GM12878 (cell line): ENCODE measurements around the gene ZNF462. TPM values are rescaled to one million over a fixed set of nuclear protein-coding genes. Genes with fewer than 3 reads are reported as not detected.

Source experiments
- ATAC-seq: fragments of 200-7000 bp; cut with Tn5 transposase; 3 replicates; pipeline ENCODE4 v1.9.1; 2020; ENCODE audit warnings: mild to moderate bottlenecking, moderate library complexity
- BruUV-seq: library from RNA; stranded (reverse); fragments of 400-500 nt; replicated peaks from 2 replicates; lab custom pipeline; 2021; lab: Mats Ljungman, UMichigan
- CTCF ChIA-PET: fragments of 300-600 bp; sonication (Branson Sonifier 250); formaldehyde crosslinking; extraction: SDS; loops from one replicate; lab custom pipeline; 2021; ENCODE audit warnings: inconsistent platforms; lab: Yijun Ruan, JAX
- POLR2A ChIA-PET: fragments of 350-600 bp; formaldehyde crosslinking; extraction: SDS; loops from one replicate; lab custom pipeline; 2021; ENCODE audit warnings: inconsistent platforms; lab: Charles Lee
- RAD21 ChIA-PET: fragments of 300-600 bp; sonication (Branson Sonifier 250); formaldehyde crosslinking; loops from one replicate; lab custom pipeline; 2023; ENCODE audit warnings: antibody characterized with exemption; ENCODE audit not compliant: unreplicated experiment; lab: Charles Lee
- SMC1A ChIA-PET: fragments of 300-600 bp; sonication (Branson Sonifier 250); formaldehyde crosslinking; loops from one replicate; lab custom pipeline; 2023; ENCODE audit not compliant: unreplicated experiment, uncharacterized antibody; lab: Charles Lee
- DNase-seq: peaks from one replicate; pipeline ENCODE4 v3.0.0-alpha.2; 2011; ENCODE audit warnings: low read depth, low spot score
- FAIRE-seq: peaks from 3 replicates; lab custom pipeline; 2011; peaks lifted over from hg19 to GRCh38; lab: Jason Lieb, UNC
- H2AFZ ChIP-seq: 2 replicates; pipeline ENCODE4 v1.6.0; 2011; ENCODE audit warnings: low read depth, low read length, control low read depth; ENCODE audit not compliant: control insufficient read depth
- H3K27ac ChIP-seq: 2 replicates; pipeline ENCODE4 v1.5.1; 2011; ENCODE audit warnings: control low read depth; ENCODE audit not compliant: control insufficient read depth, insufficient read depth
- H3K27me3 ChIP-seq, 2 experiments: replicated peaks in 1 of 2; 2 replicates each; pipeline versions ENCODE4 v1.6.0 to v1.6.1; 2011; ENCODE audit warnings: low read length in 1 of 2; ENCODE audit not compliant: control insufficient read depth in 2 of 2, insufficient read depth in 2 of 2
- H3K36me3 ChIP-seq, 2 experiments: 2 replicates each; pipeline ENCODE4 v1.5.1; 2011; ENCODE audit warnings: low read length in 1 of 2; ENCODE audit not compliant: control insufficient read depth in 2 of 2, insufficient read depth in 2 of 2
- H3K4me1 ChIP-seq: 2 replicates; pipeline ENCODE4 v1.6.1; 2011; ENCODE audit warnings: mild to moderate bottlenecking, low read length, moderate library complexity, mixed read lengths; ENCODE audit not compliant: control insufficient read depth, insufficient read depth
- H3K4me2 ChIP-seq: 2 replicates; pipeline ENCODE4 v1.6.0; 2011; ENCODE audit warnings: control low read depth; ENCODE audit not compliant: control insufficient read depth, insufficient read depth
- H3K4me3 ChIP-seq: fragments of 200-600 bp; sonication (generic); 2 replicates; pipeline ENCODE4 v1.5.1; 2016
- H3K79me2 ChIP-seq: 2 replicates; pipeline ENCODE4 v1.6.0; 2011; ENCODE audit warnings: low read length; ENCODE audit not compliant: control insufficient read depth, insufficient read depth
- H3K9ac ChIP-seq: 2 replicates; pipeline ENCODE4 v1.8.0; 2011; ENCODE audit warnings: low read length, control low read depth, mixed read lengths; ENCODE audit not compliant: control insufficient read depth, insufficient read depth
- H3K9me3 ChIP-seq: replicated peaks from 3 replicates; pipeline ENCODE4 v1.5.1; 2011; ENCODE audit warnings: mild to moderate bottlenecking, low read length; ENCODE audit not compliant: control insufficient read depth, insufficient read depth
- H4K20me1 ChIP-seq: 2 replicates; pipeline ENCODE4 v1.6.0; 2011; ENCODE audit not compliant: control insufficient read depth, insufficient read depth
- IKZF2 ChIP-seq, 2 experiments: fragments of 450-650 bp; IDR thresholded peaks; 2 replicates each; pipeline ENCODE4 v1.6.1; 2017; ENCODE audit warnings: mild to moderate bottlenecking in 2 of 2, moderate library complexity in 2 of 2
- KDM1A ChIP-seq: fragments of 200-600 bp; sonication (generic); IDR thresholded peaks from 2 replicates; pipeline ENCODE4 v1.6.1; 2016; ENCODE audit warnings: borderline replicate concordance
- LARP7 ChIP-seq: fragments of 450-650 bp; IDR thresholded peaks from 2 replicates; pipeline ENCODE4 v1.6.1; 2017; ENCODE audit warnings: mild to moderate bottlenecking
- NRF1 ChIP-seq: conservative IDR thresholded peaks from 2 replicates; pipeline ENCODE4 v1.6.1; 2011; ENCODE audit warnings: mild to moderate bottlenecking, low read depth, low read length, improper control_type of control experiment
- TCF7 ChIP-seq: IDR thresholded peaks from 2 replicates; pipeline ENCODE4 v1.6.1; 2014; ENCODE audit warnings: antibody characterized with exemption, borderline replicate concordance
- YBX1 ChIP-seq: fragments of 450-650 bp; IDR thresholded peaks from 2 replicates; pipeline ENCODE4 v1.6.1; 2016; ENCODE audit warnings: antibody characterized with exemption
- in situ Hi-C: fragments of 300-500 bp; cut with MboI; formaldehyde crosslinking; loops from 9 replicates; pipeline ENCODE4 v1.14.3; 2018; ENCODE audit warnings: mixed read lengths
- intact Hi-C: fragments of 100-400 bp; cut with micrococcal nuclease; formaldehyde crosslinking; loops from one replicate; pipeline ENCODE4 v1.14.2; 2022; ENCODE audit not compliant: unreplicated experiment
- polyA plus RNA-seq, 11 experiments: library from polyadenylated mRNA; depleted of rRNA in 4 of 11; unstranded in 6 of 11; stranded (reverse) in 5 of 11; fragments of >200 nt; fragmentation: Nextera tagmentation in 4 of 11; fragmentation: Illumina TruSeq in 1 of 11; extraction: Ambion mirVana in 4 of 11; extraction: Trizol in 1 of 11; gene quantifications; 1 replicate in 1 of 11; 2 replicates in 10 of 11; pipeline versions ENCODE4 v1.2.1 to v1.2.3, GENCODE V29; 2011 to 2016; ENCODE audit warnings: inconsistent platforms in 2 of 11, missing spikeins in 2 of 11, low read depth in 1 of 11
- total RNA-seq, 4 experiments: library from RNA; depleted of rRNA in 3 of 4; stranded (reverse); fragments of >200 nt in 3 of 4; fragmentation: Illumina TruSeq in 1 of 4; extraction: Trizol in 1 of 4; gene quantifications; 2 replicates each; pipeline versions ENCODE4 v1.2.1 to v1.2.3, GENCODE V29; 2013 to 2021
- TF ChIP-seq, protein P1 (sequence below): IDR thresholded peaks from 2 replicates; pipeline ENCODE4 v1.6.1; 2011; ENCODE audit warnings: low read depth, mild to moderate bottlenecking, low read length, moderate library complexity, borderline replicate concordance; ENCODE audit errors: extremely low read depth
- TF ChIP-seq, protein P2 (sequence below): IDR thresholded peaks from 2 replicates; pipeline ENCODE4 v1.6.1; 2011; ENCODE audit warnings: borderline replicate concordance, low read depth, mild to moderate bottlenecking, moderate library complexity, mixed read lengths, low read length; ENCODE audit not compliant: insufficient read depth; ENCODE audit errors: extremely low read length
- TF ChIP-seq, protein P3 (sequence below): fragments of 450-650 bp; IDR thresholded peaks from 2 replicates; pipeline ENCODE4 v1.6.1; 2017; ENCODE audit warnings: mild to moderate bottlenecking, low read depth, inconsistent platforms; ENCODE audit not compliant: poor library complexity, severe bottlenecking
- TF ChIP-seq, protein P4 (sequence below): IDR thresholded peaks from 2 replicates; pipeline ENCODE4 v1.6.1; 2011; ENCODE audit warnings: mild to moderate bottlenecking, low read depth, low read length, moderate library complexity; ENCODE audit not compliant: insufficient replicate concordance
- TF ChIP-seq, protein P5 (sequence below): fragments of 150-350 bp; IDR thresholded peaks from 2 replicates; pipeline ENCODE4 v1.6.1; 2014; ENCODE audit warnings: mild to moderate bottlenecking, low read depth, low read length

Gene ZNF462
- total and polyA plus RNA-seq, 10 of the 15 experiments (the other 5 are each of a cell fraction or from before 2014, with no cell fraction given), result 0.27 to 13.7 (median 0.55) TPM

DNA sequence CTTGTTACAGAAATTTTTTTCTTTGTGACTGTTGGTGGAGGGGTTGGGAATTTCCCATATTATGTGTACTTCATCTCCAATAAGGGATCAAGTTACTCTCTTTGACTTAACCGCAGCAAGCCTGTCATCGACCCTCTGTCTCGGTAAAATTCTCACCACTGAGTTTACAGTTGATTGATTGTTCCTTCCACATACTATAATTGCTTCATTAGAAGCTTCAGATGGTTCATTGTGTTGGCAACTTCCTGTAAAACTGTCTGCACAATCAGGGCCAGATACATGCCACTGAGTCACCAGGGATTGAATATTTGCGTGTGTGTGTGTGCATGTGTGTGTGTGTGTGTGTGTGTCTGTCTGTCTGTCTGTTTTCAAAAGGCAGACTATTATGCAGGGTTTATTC is 176.6 kb downstream of the ZNF462 start (continued):
- TF ChIP-seq, protein P1, sequence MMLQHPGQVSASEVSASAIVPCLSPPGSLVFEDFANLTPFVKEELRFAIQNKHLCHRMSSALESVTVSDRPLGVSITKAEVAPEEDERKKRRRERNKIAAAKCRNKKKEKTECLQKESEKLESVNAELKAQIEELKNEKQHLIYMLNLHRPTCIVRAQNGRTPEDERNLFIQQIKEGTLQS, result no peak
- TF ChIP-seq, protein P2, sequence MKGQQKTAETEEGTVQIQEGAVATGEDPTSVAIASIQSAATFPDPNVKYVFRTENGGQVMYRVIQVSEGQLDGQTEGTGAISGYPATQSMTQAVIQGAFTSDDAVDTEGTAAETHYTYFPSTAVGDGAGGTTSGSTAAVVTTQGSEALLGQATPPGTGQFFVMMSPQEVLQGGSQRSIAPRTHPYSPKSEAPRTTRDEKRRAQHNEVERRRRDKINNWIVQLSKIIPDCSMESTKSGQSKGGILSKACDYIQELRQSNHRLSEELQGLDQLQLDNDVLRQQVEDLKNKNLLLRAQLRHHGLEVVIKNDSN, result no peak
- TF ChIP-seq, protein P3, sequence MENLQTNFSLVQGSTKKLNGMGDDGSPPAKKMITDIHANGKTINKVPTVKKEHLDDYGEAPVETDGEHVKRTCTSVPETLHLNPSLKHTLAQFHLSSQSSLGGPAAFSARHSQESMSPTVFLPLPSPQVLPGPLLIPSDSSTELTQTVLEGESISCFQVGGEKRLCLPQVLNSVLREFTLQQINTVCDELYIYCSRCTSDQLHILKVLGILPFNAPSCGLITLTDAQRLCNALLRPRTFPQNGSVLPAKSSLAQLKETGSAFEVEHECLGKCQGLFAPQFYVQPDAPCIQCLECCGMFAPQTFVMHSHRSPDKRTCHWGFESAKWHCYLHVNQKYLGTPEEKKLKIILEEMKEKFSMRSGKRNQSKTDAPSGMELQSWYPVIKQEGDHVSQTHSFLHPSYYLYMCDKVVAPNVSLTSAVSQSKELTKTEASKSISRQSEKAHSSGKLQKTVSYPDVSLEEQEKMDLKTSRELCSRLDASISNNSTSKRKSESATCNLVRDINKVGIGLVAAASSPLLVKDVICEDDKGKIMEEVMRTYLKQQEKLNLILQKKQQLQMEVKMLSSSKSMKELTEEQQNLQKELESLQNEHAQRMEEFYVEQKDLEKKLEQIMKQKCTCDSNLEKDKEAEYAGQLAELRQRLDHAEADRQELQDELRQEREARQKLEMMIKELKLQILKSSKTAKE, result peak; percentile 57

DNA sequence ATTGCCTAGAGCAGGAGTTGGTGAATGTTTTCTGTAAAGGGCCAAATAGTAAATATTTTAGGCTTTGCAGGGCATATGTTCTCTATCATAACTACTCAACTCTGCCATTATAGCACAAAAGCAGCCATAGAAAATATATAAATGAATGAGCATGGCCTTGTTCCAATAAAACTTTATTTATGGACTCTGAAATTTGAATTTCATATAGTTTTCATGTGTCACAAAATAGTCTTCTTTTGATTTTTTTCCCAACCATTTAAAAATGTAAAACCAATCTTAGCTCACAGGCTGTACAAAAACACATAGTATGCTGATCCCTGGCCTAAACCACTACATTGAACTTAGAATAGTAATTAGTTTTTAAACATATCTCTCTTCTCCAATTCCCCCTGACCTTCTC is 179.6 kb downstream of the ZNF462 start:
- ChIA-PET CTCF (interaction anchor here (2.0 to 2.4 kb wide), 3 partner anchors 63 to 128 kb away, joined by 5 to 9 read pairs (median 5); no protein-coding TSS in a partner anchor), SMC1A (interaction anchor here (1.2 to 1.7 kb wide), 3 partner anchors 50 to 66 kb away, joined by 3 to 7 read pairs (median 4); no protein-coding TSS in a partner anchor), RAD21 (interaction anchor here (1.2 kb wide), 1 partner anchor 178 kb away, joined by 4 read pairs; no protein-coding TSS in a partner anchor), POLR2A (no interaction called here)
- BruUV-seq, result no TSS peak
- no peak overlapping the region for H3K9ac ChIP-seq
- peaks cover 15% of the 10 kb centered on the region for H3K4me1 ChIP-seq
- ATAC-seq (no peak), FAIRE-seq (no peak), DNase-seq (no peak)
- no peaks in the 10 kb centered on the region for H4K20me1 ChIP-seq
- H3K4me3 ChIP-seq, result no peak overlapping the region
- H2AFZ ChIP-seq, result no peak overlapping the region
- intact Hi-C loops, result loop anchor here (5.0 kb wide), 1 partner anchor 290 kb away; no protein-coding TSS in a partner anchor
- no peak overlapping the region for H3K4me2 ChIP-seq
- no peaks in the 10 kb centered on the region for H3K9me3 ChIP-seq
- TF ChIP-seq, protein P4, sequence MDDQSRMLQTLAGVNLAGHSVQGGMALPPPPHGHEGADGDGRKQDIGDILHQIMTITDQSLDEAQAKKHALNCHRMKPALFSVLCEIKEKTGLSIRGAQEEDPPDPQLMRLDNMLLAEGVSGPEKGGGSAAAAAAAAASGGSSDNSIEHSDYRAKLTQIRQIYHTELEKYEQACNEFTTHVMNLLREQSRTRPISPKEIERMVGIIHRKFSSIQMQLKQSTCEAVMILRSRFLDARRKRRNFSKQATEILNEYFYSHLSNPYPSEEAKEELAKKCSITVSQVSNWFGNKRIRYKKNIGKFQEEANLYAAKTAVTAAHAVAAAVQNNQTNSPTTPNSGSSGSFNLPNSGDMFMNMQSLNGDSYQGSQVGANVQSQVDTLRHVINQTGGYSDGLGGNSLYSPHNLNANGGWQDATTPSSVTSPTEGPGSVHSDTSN, result no peak
- TF ChIP-seq NRF1 (no peak), TCF7 (no peak), LARP7 (no peak), KDM1A (no peak), IKZF2 (IDR thresholded peaks at IDR 0.05) (no peak), YBX1 (no peak)
- TF ChIP-seq, protein P5, sequence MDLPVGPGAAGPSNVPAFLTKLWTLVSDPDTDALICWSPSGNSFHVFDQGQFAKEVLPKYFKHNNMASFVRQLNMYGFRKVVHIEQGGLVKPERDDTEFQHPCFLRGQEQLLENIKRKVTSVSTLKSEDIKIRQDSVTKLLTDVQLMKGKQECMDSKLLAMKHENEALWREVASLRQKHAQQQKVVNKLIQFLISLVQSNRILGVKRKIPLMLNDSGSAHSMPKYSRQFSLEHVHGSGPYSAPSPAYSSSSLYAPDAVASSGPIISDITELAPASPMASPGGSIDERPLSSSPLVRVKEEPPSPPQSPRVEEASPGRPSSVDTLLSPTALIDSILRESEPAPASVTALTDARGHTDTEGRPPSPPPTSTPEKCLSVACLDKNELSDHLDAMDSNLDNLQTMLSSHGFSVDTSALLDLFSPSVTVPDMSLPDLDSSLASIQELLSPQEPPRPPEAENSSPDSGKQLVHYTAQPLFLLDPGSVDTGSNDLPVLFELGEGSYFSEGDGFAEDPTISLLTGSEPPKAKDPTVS, result no peak
- TF ChIP-seq, protein P1, result no peak
- in situ Hi-C loops, result no loop called here
- no peaks in the 10 kb centered on the region for H3K36me3 ChIP-seq
- H3K79me2 ChIP-seq, result no peaks in the 10 kb centered on the region
- no peaks in the 10 kb centered on the region for H3K27me3 ChIP-seq
- no peak overlapping the region for H3K27ac ChIP-seq
